Sciatic nerve (tissue), 2 donors: Measurements from ENCODE around the gene GAB4. TPM values are rescaled to one million over a fixed set of nuclear protein-coding genes. Genes with fewer than 3 reads are reported as not detected.
"Not testable (repeated sequence)": the region's sequence is repeated elsewhere in the genome, so short reads cannot be mapped to it uniquely, and the experiment has no call there.

Experiments
- ATAC-seq: fragments of 200-7000 bp; cut with Tn5 transposase; one replicate; pipeline ENCODE4 v1.9.1; 2020; ENCODE audit warnings: mild to moderate bottlenecking, moderate library complexity
- DNase-seq: peaks from one replicate; pipeline ENCODE4 v3.0.0-alpha.2; 2020; ENCODE audit warnings: low spot score
- intact Hi-C: fragments of 100-400 bp; cut with DNase I; formaldehyde crosslinking; loops from one replicate; pipeline ENCODE4 v1.14.2; 2022
- total RNA-seq: library from RNA; stranded (reverse); fragmentation: NEBNext Ultra II Directional; extraction: Animal tissue kit (Norgen Biotek cat#: 25700); gene quantifications from one replicate; pipeline ENCODE4 v1.2.1, GENCODE V29; 2021
- donor health status: DM: no; HTN: no; CAD: no.
- donor health status: DM: no; HTN: no; CAD: no.

The GAB4 gene
- total RNA-seq, 1 donor from 2014 or later, result 0.85 TPM

- DNase-seq (no peak), ATAC-seq (no peak)
- intact Hi-C loops, result no loop called here
Measured at GRCh38 chr22:16925407-16925966, 82.5 kb downstream of the GAB4 start.

GRCh38 chr22:16922706-16923105 is 85.3 kb downstream of the GAB4 start:
- intact Hi-C loops, result no loop called here
- ATAC-seq, result no peak
- DNase-seq, result no peak

- intact Hi-C loops, result no loop called here
- no peak for ATAC-seq
- no peak for DNase-seq
Measured at GRCh38 chr22:16922076-16922475, 85.9 kb downstream of the GAB4 start.

- ATAC-seq, result peak; percentile 66
- intact Hi-C loops, result no loop called here
- peak; percentile 81 for DNase-seq
Measured at GRCh38 chr22:16917144-16918003, 90.6 kb downstream of the GAB4 start.

GRCh38 chr22:16915701-16916100 is 92.3 kb downstream of the GAB4 start:
- DNase-seq, result no peak
- intact Hi-C loops, result no loop called here
- no peak for ATAC-seq

GRCh38 chr22:16914911-16915310 is 93.1 kb downstream of the GAB4 start:
- ATAC-seq, intact Hi-C loops, DNase-seq: not testable (repeated sequence)

GRCh38 chr22:16914006-16914405 is 94.0 kb downstream of the GAB4 start:
- DNase-seq (no peak), ATAC-seq (no peak)
- intact Hi-C loops, result no loop called here

- intact Hi-C loops, result no loop called here
- ATAC-seq (no peak), DNase-seq (no peak)
Measured at GRCh38 chr22:16912281-16912680, 95.7 kb downstream of the GAB4 start.

Other genes starting within 250 kb of the GAB4 start
- gene XKR3, start 182.8 kb downstream of the GAB4 start, total RNA-seq, result not detected
- 22.3 TPM for gene IL17RA, start 76.8 kb upstream of the GAB4 start, total RNA-seq
- gene TMEM121B, start 113.1 kb upstream of the GAB4 start, total RNA-seq, result 0.94 TPM
- 19.1 TPM for gene HDHD5, start 151.1 kb upstream of the GAB4 start, total RNA-seq
- gene ADA2, start 211.2 kb upstream of the GAB4 start, total RNA-seq, result 29.6 TPM